ENCODE measurements around the gene BPI. TPM values are rescaled to one million over a fixed set of nuclear protein-coding genes. Genes with fewer than 3 reads are reported as not detected.
"Not testable (repeated sequence)": the region's sequence is repeated elsewhere in the genome, so short reads cannot be mapped to it uniquely, and the experiment has no call there.

The BPI gene
- total and polyA plus RNA-seq, 12 donors, result 0.01 to 1.6 (median 0.15) TPM; not detected in 7

DNA sequence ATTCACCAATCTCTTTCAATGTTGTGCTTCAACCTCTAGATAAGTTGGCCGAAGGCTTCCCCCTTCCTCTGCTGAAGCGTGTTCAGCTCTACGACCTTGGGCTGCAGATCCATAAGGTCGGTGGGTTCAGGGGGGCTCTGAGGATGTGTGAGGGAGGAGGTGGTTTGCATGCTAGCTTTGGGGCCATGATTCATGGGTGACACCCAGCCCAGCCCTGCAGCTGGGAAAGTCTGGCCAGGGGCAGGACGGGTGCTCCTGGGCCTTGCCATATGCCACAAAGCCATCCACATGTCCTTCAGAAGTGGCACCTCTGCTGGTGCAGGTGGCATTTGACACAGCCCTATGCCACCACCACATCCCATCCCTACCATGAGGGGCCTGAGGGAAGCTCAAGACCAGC lies 69.9 kb downstream of the BPI start:
- TF ChIP-seq CTCF (IDR thresholded peaks at IDR 0.05), result no peak
- ATAC-seq (peak in 1 of 8 donors; percentile 22), DNase-seq (no peak)
- no peak overlapping the region for H3K4me3 ChIP-seq
- H3K4me1 ChIP-seq, result peaks cover 0 to 14% (median 0%) of the 10 kb centered on the region in 9 donors
- WGBS, 2 donors, result 78 to 80% methylated on average over 5 of the region's 5 CpGs
- peaks cover 0 to 4% (median 0%) of the 10 kb centered on the region in 7 donors for H3K27me3 ChIP-seq
- H3K36me3 ChIP-seq, result no peaks in the 10 kb centered on the region
- intact Hi-C loops (cut with DNase I), result loop anchor here in 1 of 10 donors (5.0 kb wide), 1 partner anchor 642 kb away; no protein-coding TSS in a partner anchor
- no peak overlapping the region for H3K27ac ChIP-seq
- no peaks in the 10 kb centered on the region for H3K9me3 ChIP-seq

DNA sequence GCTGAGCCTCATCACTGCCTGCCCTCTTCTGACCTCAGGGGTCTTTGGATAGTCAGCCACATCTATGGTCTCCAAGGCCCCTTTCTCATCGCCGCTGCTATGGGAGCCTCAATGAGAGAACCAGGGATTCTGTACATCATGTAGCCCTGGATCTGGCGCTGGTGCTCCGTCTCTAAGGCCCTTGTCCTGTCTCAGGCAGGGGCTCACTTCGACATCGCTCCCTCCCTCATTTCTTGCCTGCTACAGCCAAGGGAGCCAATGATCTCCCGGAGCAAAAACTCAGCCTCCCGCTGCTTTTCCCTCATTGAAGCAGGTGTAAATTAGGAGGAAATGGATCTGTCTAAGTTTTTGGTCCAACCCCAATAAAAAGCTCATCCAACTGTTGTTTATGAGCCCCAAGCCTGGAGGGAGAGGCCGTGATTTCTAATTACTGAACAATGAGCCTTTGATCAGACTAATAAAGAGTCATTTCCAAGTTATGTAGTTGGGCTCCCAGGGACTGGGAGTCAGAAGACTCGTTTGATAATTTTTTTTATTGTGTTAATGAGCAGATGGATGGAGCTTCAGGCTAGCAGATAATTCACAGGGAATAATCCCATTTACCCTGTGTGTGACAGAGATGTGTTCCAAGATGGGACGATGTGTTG lies 73.2 kb downstream of the BPI start:
- H3K9me3 ChIP-seq, result no peaks in the 10 kb centered on the region
- no peak overlapping the region for H3K4me3 ChIP-seq
- H3K27me3 ChIP-seq, result peaks cover 0 to 4% (median 0%) of the 10 kb centered on the region in 7 donors
- H3K36me3 ChIP-seq, result no peaks in the 10 kb centered on the region
- H3K27ac ChIP-seq, result no peak overlapping the region
- ATAC-seq (no peak), DNase-seq (no peak)
- 73 to 79% methylated on average over 11 of the region's 11 CpGs for WGBS, 2 donors
- TF ChIP-seq CTCF (IDR thresholded peaks at IDR 0.05), result no peak
- intact Hi-C loops (cut with DNase I), result no loop called here
- peaks cover 0 to 14% (median 0%) of the 10 kb centered on the region in 9 donors for H3K4me1 ChIP-seq

DNA sequence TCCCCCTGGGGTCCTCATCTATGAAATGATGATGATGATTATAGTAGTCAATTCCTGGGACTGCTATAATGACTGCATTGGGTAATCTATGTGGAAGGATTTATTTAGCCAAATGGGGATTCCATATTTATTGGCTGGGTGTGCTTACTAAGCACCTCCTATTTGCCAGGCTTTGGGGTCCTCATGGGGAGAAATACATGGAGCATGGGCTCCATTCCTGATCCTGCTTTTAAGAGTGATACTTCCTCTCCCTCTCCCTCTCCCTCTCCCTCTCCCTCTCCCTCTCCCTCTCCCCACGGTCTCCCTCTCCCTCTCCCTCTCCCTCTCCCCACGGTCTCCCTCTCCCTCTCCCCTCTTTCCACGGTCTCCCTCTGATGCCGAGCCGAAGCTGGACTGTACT lies 73.9 kb downstream of the BPI start:
- H3K36me3 ChIP-seq; H3K27me3 ChIP-seq; intact Hi-C loops (cut with DNase I); H3K9me3 ChIP-seq; H3K4me3 ChIP-seq; H3K4me1 ChIP-seq; ATAC-seq; H3K27ac ChIP-seq; DNase-seq: not testable (repeated sequence)
- WGBS, 2 donors, result 100% methylated on average over 2 of the region's 5 CpGs; no CpG with 5 or more reads in 1 of the 2 donors

DNA sequence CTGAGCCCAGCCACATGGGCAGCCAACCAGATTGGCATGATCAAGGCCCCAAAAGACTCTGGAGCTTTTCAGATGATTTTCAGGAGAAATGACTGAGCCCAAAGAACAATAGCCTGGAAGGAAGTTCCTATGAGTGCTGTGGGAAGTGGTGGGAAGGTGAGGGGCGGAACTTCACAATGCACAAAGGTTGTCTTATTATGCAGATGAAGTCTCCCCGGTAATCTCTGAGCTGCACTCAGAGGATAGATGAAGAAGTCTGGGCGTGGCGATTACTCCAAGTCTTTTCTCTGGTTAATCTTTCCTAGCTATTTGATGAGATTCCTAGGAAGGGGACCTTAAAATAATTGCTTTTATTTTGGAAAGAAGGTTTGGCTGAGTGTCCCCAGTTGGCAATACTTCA lies 79.2 kb downstream of the BPI start:
- ATAC-seq (no peak), DNase-seq (no peak)
- intact Hi-C loops (cut with DNase I), result no loop called here
- no peak for TF ChIP-seq CTCF (IDR thresholded peaks at IDR 0.05)
- H3K4me3 ChIP-seq, result no peak overlapping the region
- H3K27ac ChIP-seq, result no peak overlapping the region
- H3K9me3 ChIP-seq, result no peaks in the 10 kb centered on the region
- H3K27me3 ChIP-seq, result peaks cover 0 to 12% (median 4%) of the 10 kb centered on the region in 7 donors
- no peaks in the 10 kb centered on the region for H3K36me3 ChIP-seq
- WGBS, 2 donors, result 69 to 71% methylated on average over 4 of the region's 4 CpGs
- no peaks in the 10 kb centered on the region for H3K4me1 ChIP-seq

GRCh38 chr20:38386004-38386403 lies 82.0 kb downstream of the BPI start:
- Histone ChIP-seq H3K36me3 (no peaks in the 10 kb centered on the region), H3K27ac (no peak overlapping the region), H3K4me1 (no peaks in the 10 kb centered on the region), H3K9me3 (peaks cover 0 to 6% (median 0%) of the 10 kb centered on the region in 11 donors), H3K27me3 (peaks cover 0 to 9% (median 0%) of the 10 kb centered on the region in 7 donors), H3K4me3 (no peak overlapping the region)
- no peak for TF ChIP-seq CTCF (IDR thresholded peaks at IDR 0.05)
- DNase-seq (no peak), ATAC-seq (no peak)
- 82 to 86% methylated on average over 8 of the region's 8 CpGs for WGBS, 2 donors
- intact Hi-C loops (cut with DNase I), result no loop called here
